Hepatocyte (in vitro differentiated cells): Measurements from ENCODE around the gene TREML1. TPM values are rescaled to one million over a fixed set of nuclear protein-coding genes. Genes with fewer than 3 reads are reported as not detected.
"Not testable (repeated sequence)": the region's sequence is repeated elsewhere in the genome, so short reads cannot be mapped to it uniquely, and the experiment has no call there.

Experiments used
- DNase-seq: peaks from one replicate; pipeline ENCODE4 v3.0.0-alpha.2; 2016; ENCODE audit warnings: low spot score
- H2AFZ ChIP-seq: fragments of 200-600 bp; sonication (generic); 2 replicates; pipeline ENCODE4 v1.6.0; 2016; ENCODE audit warnings: antibody characterized with exemption, mild to moderate bottlenecking
- H3K27ac ChIP-seq: fragments of 200-600 bp; sonication (generic); 2 replicates; pipeline ENCODE4 v1.5.1; 2016; ENCODE audit warnings: mild to moderate bottlenecking
- H3K27me3 ChIP-seq: fragments of 200-600 bp; sonication (generic); 2 replicates; pipeline ENCODE4 v1.6.1; 2016
- H3K36me3 ChIP-seq: fragments of 200-600 bp; sonication (generic); replicated peaks from 2 replicates; pipeline ENCODE4 v1.5.1; 2016; ENCODE audit warnings: low read depth; ENCODE audit not compliant: insufficient read depth
- H3K4me1 ChIP-seq: fragments of 200-600 bp; sonication (generic); 2 replicates; pipeline ENCODE4 v1.5.1; 2016; ENCODE audit warnings: mild to moderate bottlenecking, moderate library complexity; ENCODE audit not compliant: insufficient read depth
- H3K4me2 ChIP-seq: fragments of 200-600 bp; sonication (generic); 2 replicates; pipeline ENCODE4 v1.6.0; 2016
- H3K4me3 ChIP-seq: fragments of 200-600 bp; sonication (generic); 2 replicates; pipeline ENCODE4 v1.5.1; 2016; ENCODE audit warnings: mild to moderate bottlenecking
- H3K79me2 ChIP-seq: fragments of 200-600 bp; sonication (generic); 2 replicates; pipeline ENCODE4 v1.6.0; 2017; ENCODE audit warnings: mild to moderate bottlenecking
- H3K9me2 ChIP-seq: fragments of 200-600 bp; sonication (generic); replicated peaks from 2 replicates; pipeline ENCODE4 v1.6.0; 2017; ENCODE audit warnings: mild to moderate bottlenecking; ENCODE audit not compliant: insufficient read depth
- H3K9me3 ChIP-seq: fragments of 200-600 bp; sonication (generic); 2 replicates; pipeline ENCODE4 v1.5.1; 2016; ENCODE audit warnings: low read depth, mild to moderate bottlenecking
- H4K20me1 ChIP-seq: fragments of 200-600 bp; sonication (generic); 2 replicates; pipeline ENCODE4 v1.6.0; 2016; ENCODE audit warnings: mild to moderate bottlenecking; ENCODE audit not compliant: insufficient read depth, poor library complexity, severe bottlenecking
- EZH2 ChIP-seq: fragments of 200-600 bp; sonication (generic); IDR thresholded peaks from 2 replicates; pipeline ENCODE4 v1.6.1; 2016; ENCODE audit warnings: antibody characterized with exemption, mild to moderate bottlenecking, borderline replicate concordance
- EZH2phosphoT487 ChIP-seq: fragments of 200-600 bp; sonication (generic); IDR thresholded peaks from one replicate; pipeline ENCODE4 v1.6.1; 2018; ENCODE audit warnings: antibody characterized with exemption, mild to moderate bottlenecking, low read depth, moderate library complexity; ENCODE audit not compliant: unreplicated experiment, severe bottlenecking
- WGBS: methylation state at CpG from one replicate; pipeline ENCODE4 v1.1.6; 2016; ENCODE audit warnings: low lambda C conversion rate; ENCODE audit errors: missing lambda C conversion rate; 5-methylcytosine and 5-hydroxymethylcytosine counted together
- polyA plus RNA-seq: library from polyadenylated mRNA; unstranded; fragments of >200 nt; fragmentation: Nextera tagmentation; extraction: Ambion mirVana; gene quantifications from 2 replicates; pipeline ENCODE4 v1.2.1, GENCODE V29; 2016
- total RNA-seq: library from RNA; depleted of rRNA; stranded (reverse); fragments of >200 nt; gene quantifications from 2 replicates; pipeline ENCODE4 v1.2.3, GENCODE V29; 2014
- TF ChIP-seq, protein P1 (sequence below): fragments of 200-600 bp; sonication (generic); IDR thresholded peaks from 2 replicates; pipeline ENCODE4 v1.5.1; 2016; ENCODE audit warnings: antibody characterized with exemption, mild to moderate bottlenecking; ENCODE audit not compliant: poor library complexity

The TREML1 gene
- total and polyA plus RNA-seq, 2 experiments from 2014 or later, result not detected

DNA sequence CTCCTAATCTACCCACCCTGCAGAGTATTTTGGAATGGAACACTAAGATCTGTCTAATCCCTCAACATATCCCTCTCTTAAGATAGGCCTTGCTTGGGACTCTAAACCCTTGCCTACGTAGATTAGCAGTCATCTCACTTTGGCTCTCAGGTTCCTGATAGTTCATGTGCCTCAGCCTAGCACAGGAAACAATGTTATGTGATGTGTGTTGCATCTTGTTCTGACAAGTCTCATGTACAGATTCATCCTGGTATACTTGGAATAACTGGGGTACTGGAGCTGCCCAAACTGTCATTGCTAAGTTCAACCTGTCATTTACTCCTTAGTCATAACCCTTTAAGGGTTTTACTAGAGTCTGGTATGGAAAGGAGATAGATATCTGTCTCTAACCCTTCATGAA lies 34.1 kb downstream of the TREML1 start:
- Histone ChIP-seq H3K9me3 (no peaks in the 10 kb centered on the region), H3K4me2 (no peak overlapping the region)

DNA sequence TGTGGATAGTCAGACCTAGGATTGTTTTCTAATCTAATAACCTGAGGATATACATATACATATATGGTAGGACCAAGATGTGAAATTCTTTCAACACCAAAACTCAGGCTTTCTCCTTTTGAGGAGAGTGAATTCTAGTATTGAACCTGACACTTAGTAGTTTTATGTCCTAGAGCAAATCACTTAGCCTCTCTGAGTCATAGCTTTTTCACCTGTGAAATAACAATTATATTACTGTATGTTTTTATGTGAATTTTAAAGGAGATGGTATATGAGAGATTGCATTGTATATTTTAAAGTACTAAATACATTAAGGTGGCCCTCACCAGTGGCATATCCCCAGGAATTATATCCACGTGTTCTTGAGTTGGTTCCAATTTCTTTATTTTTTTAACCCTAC lies 34.6 kb downstream of the TREML1 start:
- WGBS, result 78% methylated on average over 1 of the region's 1 CpG
- Histone ChIP-seq H3K79me2 (no peaks in the 10 kb centered on the region), H3K27ac (no peak overlapping the region), H3K27me3 (no peaks in the 10 kb centered on the region), H3K4me1 (no peaks in the 10 kb centered on the region), H3K36me3 (no peaks in the 10 kb centered on the region), H3K9me3 (no peaks in the 10 kb centered on the region), H3K4me2 (no peak overlapping the region), H4K20me1 (no peaks in the 10 kb centered on the region), H3K9me2 (no peaks in the 10 kb centered on the region), H2AFZ (no peak overlapping the region), H3K4me3 (no peak overlapping the region)
- TF ChIP-seq EZH2phosphoT487, result no peak
- TF ChIP-seq EZH2, result no peak
- TF ChIP-seq, protein P1, sequence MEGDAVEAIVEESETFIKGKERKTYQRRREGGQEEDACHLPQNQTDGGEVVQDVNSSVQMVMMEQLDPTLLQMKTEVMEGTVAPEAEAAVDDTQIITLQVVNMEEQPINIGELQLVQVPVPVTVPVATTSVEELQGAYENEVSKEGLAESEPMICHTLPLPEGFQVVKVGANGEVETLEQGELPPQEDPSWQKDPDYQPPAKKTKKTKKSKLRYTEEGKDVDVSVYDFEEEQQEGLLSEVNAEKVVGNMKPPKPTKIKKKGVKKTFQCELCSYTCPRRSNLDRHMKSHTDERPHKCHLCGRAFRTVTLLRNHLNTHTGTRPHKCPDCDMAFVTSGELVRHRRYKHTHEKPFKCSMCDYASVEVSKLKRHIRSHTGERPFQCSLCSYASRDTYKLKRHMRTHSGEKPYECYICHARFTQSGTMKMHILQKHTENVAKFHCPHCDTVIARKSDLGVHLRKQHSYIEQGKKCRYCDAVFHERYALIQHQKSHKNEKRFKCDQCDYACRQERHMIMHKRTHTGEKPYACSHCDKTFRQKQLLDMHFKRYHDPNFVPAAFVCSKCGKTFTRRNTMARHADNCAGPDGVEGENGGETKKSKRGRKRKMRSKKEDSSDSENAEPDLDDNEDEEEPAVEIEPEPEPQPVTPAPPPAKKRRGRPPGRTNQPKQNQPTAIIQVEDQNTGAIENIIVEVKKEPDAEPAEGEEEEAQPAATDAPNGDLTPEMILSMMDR, result no peak
- DNase-seq, result no peak

More for the DNA sequence above, 34.1 kb downstream of the TREML1 start:
- Histone ChIP-seq H3K79me2 (no peaks in the 10 kb centered on the region), H4K20me1 (no peaks in the 10 kb centered on the region), H3K9me2 (no peaks in the 10 kb centered on the region), H3K27ac (no peak overlapping the region), H2AFZ (no peak overlapping the region), H3K4me1 (no peaks in the 10 kb centered on the region), H3K27me3 (no peaks in the 10 kb centered on the region), H3K36me3 (no peaks in the 10 kb centered on the region), H3K4me3 (no peak overlapping the region)
- TF ChIP-seq, protein P1, result no peak
- no peak for TF ChIP-seq EZH2phosphoT487
- TF ChIP-seq EZH2, result no peak
- DNase-seq, result no peak
- WGBS, result 94% methylated on average over 1 of the region's 1 CpG

DNA sequence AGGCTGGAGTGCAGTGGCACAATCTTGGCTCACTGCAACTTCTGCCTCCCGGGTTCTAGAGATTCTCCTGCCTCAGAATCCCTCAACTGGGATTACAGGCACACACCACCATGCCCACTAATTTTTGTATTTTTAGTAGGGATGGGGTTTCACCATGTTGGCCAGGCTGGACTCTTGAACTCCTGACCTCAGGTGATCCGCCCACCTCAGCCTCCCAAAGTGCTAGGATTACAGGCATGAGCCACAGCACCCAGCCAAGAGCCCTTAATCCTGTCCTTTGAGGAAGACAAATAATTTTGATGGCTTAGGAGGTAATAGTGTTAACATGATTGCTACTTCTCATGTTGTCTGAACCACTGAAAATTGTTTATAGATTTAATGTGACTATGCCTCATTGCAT lies 39.1 kb downstream of the TREML1 start:
- H3K79me2 ChIP-seq, H3K36me3 ChIP-seq, H3K9me2 ChIP-seq, H4K20me1 ChIP-seq, H3K4me1 ChIP-seq, H3K4me3 ChIP-seq, H3K4me2 ChIP-seq, H3K27me3 ChIP-seq, H3K9me3 ChIP-seq, DNase-seq, H2AFZ ChIP-seq, H3K27ac ChIP-seq: not testable (repeated sequence)
- 83% methylated on average over 2 of the region's 2 CpGs for WGBS

DNA sequence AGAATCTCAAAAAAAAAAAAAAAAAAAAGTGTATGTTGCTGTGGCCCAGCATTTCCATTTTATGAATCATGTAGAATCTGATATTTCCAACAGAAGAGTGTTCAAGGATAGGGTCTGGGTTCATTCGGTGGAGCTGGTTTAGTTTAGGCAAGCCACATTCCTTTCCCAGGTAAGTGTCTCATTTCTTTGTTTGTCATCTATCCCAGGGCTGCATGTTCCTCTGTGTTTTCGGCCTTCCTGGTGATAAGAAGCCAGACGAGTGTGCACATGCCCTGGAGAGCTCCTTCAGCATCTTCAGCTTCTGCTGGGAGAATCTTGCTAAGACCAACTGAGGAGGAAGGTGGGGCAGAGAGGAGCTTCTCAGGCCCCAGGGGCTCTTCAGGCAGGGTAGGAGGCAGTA lies 43.1 kb downstream of the TREML1 start:
- Histone ChIP-seq H3K27me3 (no peaks in the 10 kb centered on the region), H3K4me2 (no peak overlapping the region), H3K79me2 (no peaks in the 10 kb centered on the region), H3K9me2 (no peaks in the 10 kb centered on the region), H2AFZ (no peak overlapping the region), H3K4me3 (no peak overlapping the region), H4K20me1 (no peaks in the 10 kb centered on the region), H3K36me3 (no peaks in the 10 kb centered on the region), H3K4me1 (no peaks in the 10 kb centered on the region), H3K27ac (no peak overlapping the region), H3K9me3 (no peaks in the 10 kb centered on the region)
- no peak for DNase-seq
- WGBS, result 51% methylated on average over 3 of the region's 3 CpGs
- TF ChIP-seq, protein P1, result no peak
- TF ChIP-seq EZH2 (no peak), EZH2phosphoT487 (no peak)
